ENCODE measurements around the gene ENHO.

DNA sequence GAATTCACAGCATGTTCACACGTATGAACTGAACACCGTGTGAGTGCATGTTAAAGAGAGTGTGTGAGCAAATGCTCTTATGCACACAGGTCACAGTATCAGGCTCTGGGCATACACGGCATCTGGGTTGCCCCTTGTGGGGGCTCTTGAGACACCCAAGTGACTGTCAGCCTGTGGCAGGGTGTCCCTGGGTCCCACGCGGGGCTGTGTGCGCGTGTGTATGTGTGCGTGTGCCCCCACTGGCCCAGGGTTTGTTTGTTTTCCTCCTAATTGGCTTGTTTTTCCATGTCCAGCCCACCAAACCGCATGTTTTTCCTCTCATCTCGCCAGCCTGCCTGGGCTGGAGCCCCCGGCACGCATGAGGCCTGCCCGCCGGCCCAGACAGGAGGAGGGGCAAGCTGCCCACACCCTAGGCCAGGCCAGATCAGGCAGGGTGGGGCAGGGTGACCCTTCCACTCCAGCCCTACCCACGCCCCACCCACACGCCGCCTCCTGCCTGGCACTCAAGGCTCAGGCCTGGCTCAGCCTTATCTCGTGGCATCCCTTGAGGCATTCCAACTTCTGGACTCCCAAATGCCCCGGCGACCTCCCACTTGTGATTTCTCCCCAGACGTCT is 37.9 kb upstream of the ENHO start:
- TF ChIP-seq CTCF (IDR thresholded peaks at IDR 0.05), result no peak
- no peak for TF ChIP-seq POLR2A (IDR thresholded peaks at IDR 0.05)
